ENCODE measurements around the gene MINK1.

- TF ChIP-seq POLR2A (IDR thresholded peaks at IDR 0.05; ENCODE audit: low read length): no peak
- TF ChIP-seq GATA1 (IDR thresholded peaks at IDR 0.05; ENCODE audit: low read depth, low read length): no peak
These were observed 70.1 kb downstream of the MINK1 start, which contains the start of gene CHRNE for GRCh38 chr17:4903051-4903818.

All from erythroblast (primary cell).